H9 (cell line): ENCODE measurements around the gene TSPAN18. TPM values are rescaled to one million over a fixed set of nuclear protein-coding genes. Genes with fewer than 3 reads are reported as not detected.
A peak's percentile ranks its signal among the peaks of the same experiment; 100 is the strongest.

Experiments used
- DNase-seq: peaks from one replicate; pipeline ENCODE4 v3.0.0-alpha.2; 2017
- H2AFZ ChIP-seq: one replicate; pipeline ENCODE4 v1.6.1; 2013; ENCODE audit warnings: mild to moderate bottlenecking, low read length, control low read depth, moderate library complexity
- H2AK5ac ChIP-seq: 2 replicates; pipeline ENCODE4 v1.6.1; 2013; ENCODE audit warnings: low read length, control low read depth, mixed read lengths; ENCODE audit not compliant: insufficient read length
- H2BK120ac ChIP-seq: one replicate; pipeline ENCODE4 v1.6.1; 2013; ENCODE audit warnings: low read depth, mild to moderate bottlenecking, low read length, control low read depth, inconsistent platforms; ENCODE audit not compliant: poor library complexity, severe bottlenecking
- H2BK12ac ChIP-seq: 2 replicates; pipeline ENCODE4 v1.6.1; 2013; ENCODE audit warnings: low read length, control low read depth, mixed read lengths, low read depth; ENCODE audit not compliant: insufficient read length
- H2BK15ac ChIP-seq: 2 replicates; pipeline ENCODE4 v1.6.1; 2013; ENCODE audit warnings: low read depth, low read length, control low read depth
- H2BK20ac ChIP-seq: one replicate; pipeline ENCODE4 v1.6.1; 2013; ENCODE audit warnings: low read depth, mild to moderate bottlenecking, low read length, control low read depth, inconsistent platforms; ENCODE audit not compliant: poor library complexity, severe bottlenecking
- H2BK5ac ChIP-seq: 2 replicates; pipeline ENCODE4 v1.6.1; 2013; ENCODE audit warnings: low read length, control low read depth, mixed read lengths; ENCODE audit not compliant: insufficient read length
- H3K14ac ChIP-seq: 2 replicates; pipeline ENCODE4 v1.6.1; 2013; ENCODE audit warnings: low read length, control low read depth; ENCODE audit not compliant: insufficient read depth
- H3K18ac ChIP-seq: 2 replicates; pipeline ENCODE4 v1.6.1; 2013; ENCODE audit warnings: low read depth, mild to moderate bottlenecking, mixed read lengths, low read length, control low read depth; ENCODE audit not compliant: insufficient read length
- H3K23ac ChIP-seq: 2 replicates; pipeline ENCODE4 v1.6.1; 2013; ENCODE audit warnings: low read length, control low read depth, mixed read lengths, low read depth; ENCODE audit not compliant: insufficient read length
- H3K23me2 ChIP-seq: 2 replicates; pipeline ENCODE4 v1.6.1; 2013; ENCODE audit warnings: low read depth, mild to moderate bottlenecking, mixed read lengths, low read length, control low read depth; ENCODE audit not compliant: insufficient read length, poor library complexity, severe bottlenecking
- H3K27ac ChIP-seq: 2 replicates; pipeline ENCODE4 v1.5.1; 2013; ENCODE audit warnings: low read length, control low read depth, mixed read lengths, low read depth; ENCODE audit not compliant: insufficient read length
- H3K27me3 ChIP-seq: 2 replicates; pipeline ENCODE4 v1.6.1; 2013; ENCODE audit warnings: low read length, control low read depth, inconsistent platforms; ENCODE audit not compliant: insufficient read depth
- H3K4ac ChIP-seq: 2 replicates; pipeline ENCODE4 v1.6.1; 2013; ENCODE audit warnings: low read depth, mild to moderate bottlenecking, control low read depth, inconsistent platforms, low read length, moderate library complexity
- H3K4me1 ChIP-seq: 2 replicates; pipeline ENCODE4 v1.6.1; 2013; ENCODE audit warnings: low read length, control low read depth, inconsistent platforms; ENCODE audit not compliant: insufficient read depth
- H3K4me2 ChIP-seq: 2 replicates; pipeline ENCODE4 v1.6.1; 2013; ENCODE audit warnings: low read length, control low read depth, mixed read lengths; ENCODE audit not compliant: insufficient read length, insufficient read depth
- H3K56ac ChIP-seq: 2 replicates; pipeline ENCODE4 v1.6.1; 2013; ENCODE audit warnings: low read depth, mild to moderate bottlenecking, mixed read lengths, low read length, control low read depth; ENCODE audit not compliant: insufficient read length
- H3K79me1 ChIP-seq: 2 replicates; pipeline ENCODE4 v1.6.1; 2013; ENCODE audit warnings: low read depth, mild to moderate bottlenecking, moderate library complexity, low read length, control low read depth, inconsistent platforms; ENCODE audit not compliant: insufficient read depth, poor library complexity, severe bottlenecking
- H3K79me2 ChIP-seq: 2 replicates; pipeline ENCODE4 v1.6.1; 2013; ENCODE audit warnings: low read length, control low read depth, inconsistent platforms; ENCODE audit not compliant: insufficient read depth
- H3K9ac ChIP-seq: 2 replicates; pipeline ENCODE4 v1.6.1; 2013; ENCODE audit warnings: low read length, control low read depth, mixed read lengths; ENCODE audit not compliant: insufficient read length; ENCODE audit errors: extremely low read depth
- H3K9me3 ChIP-seq: one replicate; pipeline ENCODE4 v1.6.1; 2013; ENCODE audit warnings: low read depth, low read length, inconsistent platforms; ENCODE audit not compliant: control insufficient read depth
- H3T11ph ChIP-seq: one replicate; pipeline ENCODE4 v1.6.1; 2013; ENCODE audit warnings: mild to moderate bottlenecking, low read length, control low read depth, inconsistent platforms
- H4K20me1 ChIP-seq: one replicate; pipeline ENCODE4 v1.6.1; 2013; ENCODE audit not compliant: control insufficient read depth, insufficient read length, insufficient read depth
- H4K5ac ChIP-seq: 2 replicates; pipeline ENCODE4 v1.6.1; 2013; ENCODE audit warnings: low read depth, mild to moderate bottlenecking, mixed read lengths, low read length, control low read depth; ENCODE audit not compliant: insufficient read length
- H4K8ac ChIP-seq: replicated peaks from 2 replicates; pipeline ENCODE4 v1.6.1; 2013; ENCODE audit warnings: low read length, control low read depth, mixed read lengths, low read depth; ENCODE audit not compliant: insufficient read length
- H4K91ac ChIP-seq: 2 replicates; pipeline ENCODE4 v1.6.1; 2013; ENCODE audit warnings: low read depth, mild to moderate bottlenecking, moderate library complexity, mixed read lengths, low read length, control low read depth; ENCODE audit not compliant: insufficient read length
- H3K27ac Mint-ChIP-seq, 3 experiments: 2 replicates in 2 of 3; 3 replicates in 1 of 3; pipeline ENCODE4 v1.8.0; 2020 to 2021; ENCODE audit warnings: mixed read lengths in 3 of 3, mild to moderate bottlenecking in 1 of 3, moderate library complexity in 1 of 3
- H3K27me3 Mint-ChIP-seq: 2 replicates; pipeline ENCODE4 v1.8.0; 2021; ENCODE audit warnings: low read depth, mild to moderate bottlenecking, moderate library complexity, mixed read lengths
- H3K36me3 Mint-ChIP-seq, 3 experiments: 2 replicates in 2 of 3; 3 replicates in 1 of 3; pipeline ENCODE4 v1.8.0; 2020 to 2021; ENCODE audit warnings: low read depth in 3 of 3, mixed read lengths in 3 of 3; ENCODE audit not compliant: insufficient read depth in 1 of 3
- H3K4me1 Mint-ChIP-seq, 2 experiments: 2 replicates each; pipeline ENCODE4 v1.8.0; 2020; ENCODE audit warnings: mixed read lengths in 2 of 2
- H3K4me3 Mint-ChIP-seq, 2 experiments: 2 replicates in 1 of 2; 3 replicates in 1 of 2; pipeline ENCODE4 v1.8.0; 2020 to 2021; ENCODE audit warnings: mild to moderate bottlenecking in 2 of 2, mixed read lengths in 2 of 2, moderate library complexity in 1 of 2
- H3K9me3 Mint-ChIP-seq, 2 experiments: 2 replicates in 1 of 2; 3 replicates in 1 of 2; pipeline ENCODE4 v1.8.0; 2020; ENCODE audit warnings: mild to moderate bottlenecking in 2 of 2, mixed read lengths in 2 of 2, moderate library complexity in 1 of 2
- CTCF ChIP-seq: fragments of 200-600 bp; sonication (generic); conservative IDR thresholded peaks from 3 replicates; pipeline ENCODE4 v1.8.0; 2021; ENCODE audit warnings: antibody characterized with exemption, mild to moderate bottlenecking
- WGBS: extraction: QIAGEN DNeasy Blood & Tissue Kit; methylation state at CpG from one replicate; pipeline ENCODE4 v1.1.7; 2013; ENCODE audit warnings: missing lambda C conversion rate, low lambda C conversion rate, mixed read lengths; ENCODE audit not compliant: insufficient read length; ENCODE audit errors: extremely low coverage; 5-methylcytosine and 5-hydroxymethylcytosine counted together
- total RNA-seq: library from RNA; stranded (reverse); gene quantifications from 2 replicates; pipeline ENCODE4 v1.2.1, GENCODE V29; 2021

Gene TSPAN18
- total RNA-seq, 1 experiment from 2014 or later, result 25.3 TPM

GRCh38 chr11:44887636-44888035, 160.9 kb downstream of the TSPAN18 start:
- Histone ChIP-seq H3K79me2 (no peaks in the 10 kb centered on the region), H2BK5ac (no peak overlapping the region), H2BK15ac (no peak overlapping the region), H4K20me1 (no peaks in the 10 kb centered on the region), H3K9ac (no peak overlapping the region), H4K5ac (no peak overlapping the region), H3K4ac (no peak overlapping the region), H3K79me1 (no peaks in the 10 kb centered on the region), H3K4me2 (no peak overlapping the region), H3K23ac (no peak overlapping the region), H3K14ac (no peak overlapping the region), H3K18ac (no peak overlapping the region), H2BK120ac (no peak overlapping the region), H4K91ac (no peak overlapping the region), H3K27ac (no peak overlapping the region), H2AFZ (no peak overlapping the region), H2BK12ac (no peak overlapping the region), H2BK20ac (no peak overlapping the region), H3T11ph (no peak overlapping the region), H3K9me3 (no peaks in the 10 kb centered on the region), H3K56ac (no peak overlapping the region), H3K27me3 (no peaks in the 10 kb centered on the region), H3K4me1 (peaks cover 3% of the 10 kb centered on the region; the same call in 1 of the 2 replicates), H2AK5ac (no peak overlapping the region), H4K8ac (no peak overlapping the region), H3K23me2 (no peaks in the 10 kb centered on the region)
- DNase-seq, result no peak
- Mint-ChIP-seq H3K4me3 (no peak overlapping the region; a peak in 1 of 5 replicates), H3K9me3 (no peaks in the 10 kb centered on the region), H3K27ac (0 out of 7 replicates have a peak overlapping the region, but pooled peaks of 1 of the 3 experiments have one; percentile 69), H3K36me3 (no peaks in the 10 kb centered on the region; a peak in 2 of 7 replicates), H3K4me1 (peaks cover 41 to 58% of the 10 kb centered on the region in 2 experiments), H3K27me3 (peaks cover 8% of the 10 kb centered on the region)
- WGBS, result no CpG with 5 or more reads among the region's 3 CpGs
- TF ChIP-seq CTCF, result no peak
